PFSK-1 (cell line): ENCODE results near the gene SCN1B.

Source experiments
- FOXP2 ChIP-seq: optimal IDR thresholded peaks from 2 replicates; pipeline ENCODE3; 2011; ENCODE audit warnings: borderline replicate concordance, control low read depth, inconsistent platforms; ENCODE audit not compliant: insufficient read depth; ENCODE audit errors: extremely low read length, extremely low read depth
- POLR2AphosphoS5 ChIP-seq: IDR thresholded peaks from 2 replicates; pipeline ENCODE4 v1.6.1; 2012; ENCODE audit warnings: low read depth, mild to moderate bottlenecking, control low read depth, low read length, moderate library complexity
- SIN3A ChIP-seq: IDR thresholded peaks from 2 replicates; pipeline ENCODE4 v1.6.1; 2012; ENCODE audit warnings: mild to moderate bottlenecking, low read length, moderate library complexity, borderline replicate concordance; ENCODE audit not compliant: insufficient read depth
- TAF1 ChIP-seq: IDR thresholded peaks from 2 replicates; pipeline ENCODE4 v1.6.1; 2012; ENCODE audit warnings: low read length, control low read depth, borderline replicate concordance; ENCODE audit not compliant: insufficient read depth
- TF ChIP-seq, protein P1 (sequence below), 2 experiments: IDR thresholded peaks; 2 replicates each; pipeline versions ENCODE4 v1.6.1 to v1.8.0; 2011 to 2012; ENCODE audit warnings: low read depth in 2 of 2, low read length in 2 of 2, control low read depth in 1 of 2, inconsistent platforms in 1 of 2, mild to moderate bottlenecking in 1 of 2, moderate library complexity in 1 of 2; ENCODE audit not compliant: insufficient read depth in 1 of 2

DNA sequence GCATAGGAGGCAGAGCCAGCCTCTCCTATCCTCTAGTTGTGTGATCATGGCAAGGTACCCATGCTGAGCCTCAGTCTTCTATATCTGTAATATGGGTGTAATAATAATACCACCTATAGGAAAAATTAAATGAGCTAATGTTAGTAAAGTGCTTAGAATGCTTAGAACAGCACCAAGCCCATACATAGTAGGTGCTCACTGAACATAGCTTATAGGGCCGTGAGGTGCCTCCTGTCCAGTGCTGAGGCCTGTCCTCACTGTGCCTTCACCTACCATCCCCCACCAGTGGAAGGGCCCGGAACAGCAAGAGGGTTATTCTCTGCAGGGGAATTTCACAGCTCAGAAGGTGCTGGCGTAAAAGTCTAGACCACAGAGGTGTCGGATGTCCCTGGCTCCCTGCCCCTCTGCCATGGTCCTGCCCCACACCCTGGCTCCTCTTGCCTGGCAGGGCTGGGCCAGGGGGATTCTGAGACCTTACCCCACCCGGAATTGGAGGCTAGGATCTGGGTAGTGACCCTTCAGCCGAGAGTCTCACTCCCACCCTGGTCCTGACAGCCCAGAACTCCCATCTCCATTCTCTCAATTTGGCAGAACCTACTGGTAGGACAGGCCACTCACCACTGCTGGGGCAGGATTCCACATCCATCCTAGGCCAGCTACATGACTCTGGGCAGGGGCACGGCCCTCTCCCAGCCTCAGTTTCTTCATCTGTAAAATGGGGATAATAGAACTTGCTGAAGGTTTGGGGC, 2.2 kb upstream of the SCN1B start:
- TF ChIP-seq SIN3A (no peak), POLR2AphosphoS5 (no peak), TAF1 (no peak), FOXP2 (no peak)
- TF ChIP-seq, protein P1, sequence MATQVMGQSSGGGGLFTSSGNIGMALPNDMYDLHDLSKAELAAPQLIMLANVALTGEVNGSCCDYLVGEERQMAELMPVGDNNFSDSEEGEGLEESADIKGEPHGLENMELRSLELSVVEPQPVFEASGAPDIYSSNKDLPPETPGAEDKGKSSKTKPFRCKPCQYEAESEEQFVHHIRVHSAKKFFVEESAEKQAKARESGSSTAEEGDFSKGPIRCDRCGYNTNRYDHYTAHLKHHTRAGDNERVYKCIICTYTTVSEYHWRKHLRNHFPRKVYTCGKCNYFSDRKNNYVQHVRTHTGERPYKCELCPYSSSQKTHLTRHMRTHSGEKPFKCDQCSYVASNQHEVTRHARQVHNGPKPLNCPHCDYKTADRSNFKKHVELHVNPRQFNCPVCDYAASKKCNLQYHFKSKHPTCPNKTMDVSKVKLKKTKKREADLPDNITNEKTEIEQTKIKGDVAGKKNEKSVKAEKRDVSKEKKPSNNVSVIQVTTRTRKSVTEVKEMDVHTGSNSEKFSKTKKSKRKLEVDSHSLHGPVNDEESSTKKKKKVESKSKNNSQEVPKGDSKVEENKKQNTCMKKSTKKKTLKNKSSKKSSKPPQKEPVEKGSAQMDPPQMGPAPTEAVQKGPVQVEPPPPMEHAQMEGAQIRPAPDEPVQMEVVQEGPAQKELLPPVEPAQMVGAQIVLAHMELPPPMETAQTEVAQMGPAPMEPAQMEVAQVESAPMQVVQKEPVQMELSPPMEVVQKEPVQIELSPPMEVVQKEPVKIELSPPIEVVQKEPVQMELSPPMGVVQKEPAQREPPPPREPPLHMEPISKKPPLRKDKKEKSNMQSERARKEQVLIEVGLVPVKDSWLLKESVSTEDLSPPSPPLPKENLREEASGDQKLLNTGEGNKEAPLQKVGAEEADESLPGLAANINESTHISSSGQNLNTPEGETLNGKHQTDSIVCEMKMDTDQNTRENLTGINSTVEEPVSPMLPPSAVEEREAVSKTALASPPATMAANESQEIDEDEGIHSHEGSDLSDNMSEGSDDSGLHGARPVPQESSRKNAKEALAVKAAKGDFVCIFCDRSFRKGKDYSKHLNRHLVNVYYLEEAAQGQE (IDR thresholded peaks at IDR 0.05; ENCODE audit: insufficient read depth in 1 of 2, low read depth in 2 of 2, low read length in 2 of 2), result no peak
